DMS79 treated with DMSO at 0.1 percent for 48 hours (cell line): Measurements from ENCODE around the gene SBNO2.
"Not testable (repeated sequence)": the region's sequence is repeated elsewhere in the genome, so short reads cannot be mapped to it uniquely, and the experiment has no call there.

Experiments
- DNase-seq: peaks from one replicate; lab custom pipeline; 2025; lab: John Stamatoyannopoulos, UW

Gene SBNO2

GRCh38 chr19:1173845-1174809 lies at the start of gene SBNO2:
Gene SBNO2, minus strand, starts transcription at chr19:1174268. Its CDS starts 19,992 bp downstream, at chr19:1154276.
- peak; percentile 44 for DNase-seq

GRCh38 chr19:1223018-1223855 lies 49.2 kb upstream of the SBNO2 start:
- DNase-seq, result no peak

GRCh38 chr19:1222394-1222793 lies 48.3 kb upstream of the SBNO2 start:
- no peak for DNase-seq

GRCh38 chr19:1221904-1222255 lies 47.8 kb upstream of the SBNO2 start:
- DNase-seq, result no peak

GRCh38 chr19:1220976-1221903 lies 47.2 kb upstream of the SBNO2 start:
- DNase-seq, result no peak

- no peak for DNase-seq
These were observed 46.4 kb upstream of the SBNO2 start for GRCh38 chr19:1220477-1220930.

GRCh38 chr19:1219786-1220476 lies 45.9 kb upstream of the SBNO2 start:
- no peak for DNase-seq

GRCh38 chr19:1218751-1219567 lies 44.9 kb upstream of the SBNO2 start:
- DNase-seq, result no peak

GRCh38 chr19:1217366-1217765 lies 43.3 kb upstream of the SBNO2 start:
- DNase-seq, result no peak

GRCh38 chr19:1216756-1217155 lies 42.7 kb upstream of the SBNO2 start:
- DNase-seq, result no peak

- no peak for DNase-seq
These were observed 41.0 kb upstream of the SBNO2 start for GRCh38 chr19:1214862-1215731.

GRCh38 chr19:1214299-1214861 lies 40.3 kb upstream of the SBNO2 start:
- no peak for DNase-seq

GRCh38 chr19:1213391-1214286 lies 39.6 kb upstream of the SBNO2 start:
- DNase-seq, result no peak

GRCh38 chr19:1211494-1212234 lies 37.6 kb upstream of the SBNO2 start:
- DNase-seq, result no peak

- no peak for DNase-seq
These were observed 36.1 kb upstream of the SBNO2 start for GRCh38 chr19:1210227-1210538.

GRCh38 chr19:1208830-1209229 lies 34.8 kb upstream of the SBNO2 start:
- DNase-seq, result not testable (repeated sequence)

GRCh38 chr19:1206864-1207450 lies 32.9 kb upstream of the SBNO2 start:
- DNase-seq, result no peak
